Measurements from ENCODE around the gene EEIG1.

Gene EEIG1

DNA sequence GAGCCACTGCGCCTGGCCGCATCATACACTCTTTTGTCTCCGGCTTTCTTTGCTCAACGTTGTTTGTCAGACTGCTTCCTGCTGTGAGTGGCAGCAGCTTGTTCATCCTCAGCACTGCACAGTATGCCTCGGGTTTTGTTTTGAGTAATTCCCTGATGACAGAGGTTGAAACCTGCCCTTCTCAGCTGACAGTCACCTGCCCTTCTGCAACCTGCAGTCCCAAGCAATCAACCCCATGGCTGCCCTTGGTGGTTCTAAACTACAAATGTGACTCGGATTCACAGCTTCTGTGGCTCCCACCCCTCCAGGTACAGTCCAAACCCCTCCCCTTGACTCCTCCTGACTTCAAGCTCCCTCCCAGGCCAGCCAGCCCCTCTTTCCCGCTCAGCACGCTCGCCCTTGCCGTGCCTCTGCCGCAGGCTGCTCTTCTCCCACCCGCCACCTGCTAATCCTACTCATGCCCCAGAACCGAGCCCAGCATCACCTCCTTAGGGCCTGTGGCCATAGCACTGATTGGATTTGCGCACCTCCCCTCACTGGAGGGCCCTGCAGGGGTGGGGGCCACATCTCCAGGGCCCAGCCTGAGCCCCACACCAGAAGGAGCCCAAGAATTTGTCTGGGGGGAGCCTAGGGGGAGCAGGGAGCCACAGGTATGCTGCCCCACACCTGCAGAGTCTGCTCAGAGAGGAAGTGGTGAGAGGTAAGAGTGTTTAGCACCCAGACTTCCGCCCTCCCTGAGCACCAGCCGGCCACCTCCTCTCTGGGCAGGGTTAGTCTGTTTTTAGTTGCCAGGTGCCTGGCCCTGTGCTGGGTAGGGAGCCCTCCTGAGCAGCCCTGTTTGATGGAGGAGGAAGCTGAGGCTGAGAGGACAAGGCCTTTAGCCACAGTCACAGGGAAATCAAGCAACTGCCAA lies 10.1 kb downstream of the EEIG1 start:
- H2AK5ac ChIP-seq (ENCODE audit: low read depth, low read length), result peak overlapping the region; percentile 74
- WGBS, 2 donors (ENCODE audit: extremely low coverage in 2 of 2, insufficient read length in 2 of 2, insufficient replicate concordance in 1 of 2), result no CpG with 5 or more reads among the region's 16 CpGs
- peak overlapping the region; percentile 78 for H3K18ac ChIP-seq (ENCODE audit: low read length)
- no peak overlapping the region for H3K4me3 ChIP-seq (ENCODE audit: low read length in 2 of 2)
- no peak overlapping the region for H3K27ac ChIP-seq (replicated peaks; ENCODE audit: low read length)
- peaks cover 36 to 45% of the 10 kb centered on the region in 2 donors for H3K4me1 ChIP-seq (ENCODE audit: control insufficient read depth in 2 of 2, insufficient read depth in 1 of 2, low read depth in 1 of 2, low read length in 2 of 2)
- H3K4me2 ChIP-seq (ENCODE audit: insufficient read depth, low read length, poor library complexity, severe bottlenecking), result no peak overlapping the region
- H3K9me3 ChIP-seq (replicated peaks in 1 of 2; ENCODE audit: control insufficient read depth in 2 of 2, insufficient read depth in 1 of 2, low read depth in 1 of 2, low read length in 2 of 2), result no peaks in the 10 kb centered on the region
- H4K91ac ChIP-seq (ENCODE audit: low read depth, low read length, poor library complexity), result no peak overlapping the region
- no peaks in the 10 kb centered on the region for H3K27me3 ChIP-seq (ENCODE audit: control insufficient read depth in 3 of 3, insufficient read depth in 3 of 3, low read depth in 1 of 3, low read length in 3 of 3)
- H2BK5ac ChIP-seq (ENCODE audit: low read length), result no peak overlapping the region
- no peak overlapping the region for H3K4ac ChIP-seq (ENCODE audit: low read length)
- peak overlapping the region; percentile 14 for H2BK12ac ChIP-seq (ENCODE audit: low read length)
- H4K8ac ChIP-seq (ENCODE audit: low read depth, low read length), result no peak overlapping the region
- no peak overlapping the region for H2AFZ ChIP-seq (ENCODE audit: low read length)
- peaks cover 36% of the 10 kb centered on the region for H3K79me1 ChIP-seq (ENCODE audit: low read depth, low read length)
- H2BK120ac ChIP-seq (ENCODE audit: low read depth, low read length), result peak overlapping the region; percentile 28
- no peak overlapping the region for H2BK15ac ChIP-seq (ENCODE audit: low read length)
- H3K36me3 ChIP-seq (replicated peaks in 1 of 2; ENCODE audit: control insufficient read depth in 2 of 2, insufficient read depth in 2 of 2, low read length in 2 of 2), result no peaks in the 10 kb centered on the region
- no peak overlapping the region for H3K23ac ChIP-seq (ENCODE audit: low read depth, low read length, poor library complexity)
- H3K9ac ChIP-seq (ENCODE audit: low read depth, low read length, poor library complexity), result peak overlapping the region; percentile 80
- peak overlapping the region; percentile 47 for H3K14ac ChIP-seq (ENCODE audit: low read length)
- no peak for DNase-seq (ENCODE audit: low spot score)

DNA sequence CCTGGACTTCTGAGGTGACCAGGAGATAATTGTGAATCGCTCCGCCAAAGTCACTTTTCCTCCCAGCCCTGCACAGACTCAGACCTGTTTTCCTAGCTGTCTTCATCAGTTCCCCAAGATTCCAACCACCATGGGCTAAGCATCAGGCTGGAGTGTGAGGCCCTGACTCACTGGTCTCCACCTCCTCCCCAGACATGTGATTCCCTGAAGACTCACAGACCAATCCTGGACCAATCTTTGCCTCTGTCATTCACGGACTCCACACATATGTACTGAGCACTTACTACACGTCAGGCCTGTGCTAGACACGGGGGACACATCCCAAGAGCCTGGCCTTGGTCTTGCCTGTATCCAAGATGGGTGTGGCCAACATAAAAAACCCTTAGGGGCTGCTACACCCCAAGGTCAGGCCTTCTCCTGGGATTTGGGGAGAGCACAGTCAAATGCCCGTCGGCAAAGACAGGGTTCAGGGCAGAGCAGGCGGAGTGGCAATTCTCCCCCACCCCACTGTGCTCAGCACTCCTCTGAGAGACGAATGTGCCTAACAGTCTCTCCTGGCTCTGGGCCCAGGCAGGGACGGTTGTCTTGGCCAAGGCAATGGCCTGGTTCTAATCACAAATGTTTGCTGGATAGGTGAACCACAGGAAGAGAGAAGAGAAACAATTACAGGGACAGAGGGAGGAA lies 11.9 kb downstream of the EEIG1 start:
- Histone ChIP-seq H3K4ac (ENCODE audit: low read length) (no peak overlapping the region), H3K27ac (replicated peaks; ENCODE audit: low read length) (no peak overlapping the region), H3K23ac (ENCODE audit: low read depth, low read length, poor library complexity) (peak overlapping the region; percentile 60), H3K36me3 (replicated peaks in 1 of 2; ENCODE audit: control insufficient read depth in 2 of 2, insufficient read depth in 2 of 2, low read length in 2 of 2) (no peaks in the 10 kb centered on the region), H2AK5ac (ENCODE audit: low read depth, low read length) (no peak overlapping the region), H2BK15ac (ENCODE audit: low read length) (no peak overlapping the region), H3K4me3 (ENCODE audit: low read length in 2 of 2) (no peak overlapping the region), H3K9ac (ENCODE audit: low read depth, low read length, poor library complexity) (no peak overlapping the region), H2BK12ac (ENCODE audit: low read length) (no peak overlapping the region), H2BK5ac (ENCODE audit: low read length) (no peak overlapping the region), H4K91ac (ENCODE audit: low read depth, low read length, poor library complexity) (no peak overlapping the region), H3K14ac (ENCODE audit: low read length) (no peak overlapping the region), H2BK120ac (ENCODE audit: low read depth, low read length) (no peak overlapping the region), H3K4me1 (ENCODE audit: control insufficient read depth in 2 of 2, insufficient read depth in 1 of 2, low read depth in 1 of 2, low read length in 2 of 2) (peaks cover 41 to 42% of the 10 kb centered on the region in 2 donors), H4K8ac (ENCODE audit: low read depth, low read length) (no peak overlapping the region), H3K4me2 (ENCODE audit: insufficient read depth, low read length, poor library complexity, severe bottlenecking) (no peak overlapping the region), H3K79me1 (ENCODE audit: low read depth, low read length) (peaks cover 28% of the 10 kb centered on the region), H2AFZ (ENCODE audit: low read length) (no peak overlapping the region), H3K18ac (ENCODE audit: low read length) (no peak overlapping the region), H3K9me3 (replicated peaks in 1 of 2; ENCODE audit: control insufficient read depth in 2 of 2, insufficient read depth in 1 of 2, low read depth in 1 of 2, low read length in 2 of 2) (no peaks in the 10 kb centered on the region), H3K27me3 (ENCODE audit: control insufficient read depth in 3 of 3, insufficient read depth in 3 of 3, low read depth in 1 of 3, low read length in 3 of 3) (no peaks in the 10 kb centered on the region)
- WGBS, 2 donors (ENCODE audit: extremely low coverage in 2 of 2, insufficient read length in 2 of 2, insufficient replicate concordance in 1 of 2), result no CpG with 5 or more reads among the region's 10 CpGs
- no peak for DNase-seq (ENCODE audit: low spot score)

DNA sequence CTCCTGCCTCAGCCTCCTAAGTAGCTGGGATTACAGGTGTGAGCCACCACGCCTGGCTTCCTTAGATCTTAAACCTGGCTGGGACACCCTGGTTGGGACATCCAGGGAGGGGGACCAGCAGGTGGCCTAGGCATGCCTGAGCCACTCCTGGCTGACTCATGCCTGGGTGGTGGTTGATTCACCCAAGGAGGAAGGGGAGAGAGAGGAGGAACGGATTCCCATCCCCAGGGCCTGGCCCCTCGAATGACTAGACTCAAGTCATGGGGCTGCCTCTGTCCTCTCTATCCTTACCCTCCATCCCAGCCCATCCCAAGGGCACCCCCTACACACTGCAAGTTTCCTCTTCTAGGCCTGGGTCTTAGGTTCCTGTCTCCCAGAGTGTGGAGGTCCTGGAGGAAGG lies 12.7 kb downstream of the EEIG1 start:
- H2BK12ac ChIP-seq (ENCODE audit: low read length), result no peak overlapping the region
- H3K4me3 ChIP-seq (ENCODE audit: low read length in 2 of 2), result no peak overlapping the region
- H3K4ac ChIP-seq (ENCODE audit: low read length), result no peak overlapping the region
- H2AFZ ChIP-seq (ENCODE audit: low read length), result no peak overlapping the region
- no CpG with 5 or more reads among the region's 3 CpGs for WGBS, 2 donors (ENCODE audit: extremely low coverage in 2 of 2, insufficient read length in 2 of 2, insufficient replicate concordance in 1 of 2)
- H3K4me1 ChIP-seq (ENCODE audit: control insufficient read depth in 2 of 2, insufficient read depth in 1 of 2, low read depth in 1 of 2, low read length in 2 of 2), result peaks cover 36 to 41% of the 10 kb centered on the region in 2 donors
- peaks cover 24% of the 10 kb centered on the region for H3K79me1 ChIP-seq (ENCODE audit: low read depth, low read length)
- no peak overlapping the region for H3K23ac ChIP-seq (ENCODE audit: low read depth, low read length, poor library complexity)
- no peak overlapping the region for H2BK5ac ChIP-seq (ENCODE audit: low read length)
- no peaks in the 10 kb centered on the region for H3K9me3 ChIP-seq (replicated peaks in 1 of 2; ENCODE audit: control insufficient read depth in 2 of 2, insufficient read depth in 1 of 2, low read depth in 1 of 2, low read length in 2 of 2)
- no peak overlapping the region for H4K91ac ChIP-seq (ENCODE audit: low read depth, low read length, poor library complexity)
- H2BK120ac ChIP-seq (ENCODE audit: low read depth, low read length), result no peak overlapping the region
- H3K27ac ChIP-seq (replicated peaks; ENCODE audit: low read length), result no peak overlapping the region
- H2AK5ac ChIP-seq (ENCODE audit: low read depth, low read length), result no peak overlapping the region
- DNase-seq (ENCODE audit: low spot score), result no peak
- H3K14ac ChIP-seq (ENCODE audit: low read length), result peak overlapping the region; percentile 1
- no peak overlapping the region for H3K18ac ChIP-seq (ENCODE audit: low read length)
- H4K8ac ChIP-seq (ENCODE audit: low read depth, low read length), result no peak overlapping the region
- no peaks in the 10 kb centered on the region for H3K27me3 ChIP-seq (ENCODE audit: control insufficient read depth in 3 of 3, insufficient read depth in 3 of 3, low read depth in 1 of 3, low read length in 3 of 3)
- H3K9ac ChIP-seq (ENCODE audit: low read depth, low read length, poor library complexity), result no peak overlapping the region
- H2BK15ac ChIP-seq (ENCODE audit: low read length), result no peak overlapping the region
- no peak overlapping the region for H3K4me2 ChIP-seq (ENCODE audit: insufficient read depth, low read length, poor library complexity, severe bottlenecking)
- H3K36me3 ChIP-seq (replicated peaks in 1 of 2; ENCODE audit: control insufficient read depth in 2 of 2, insufficient read depth in 2 of 2, low read length in 2 of 2), result no peaks in the 10 kb centered on the region

DNA sequence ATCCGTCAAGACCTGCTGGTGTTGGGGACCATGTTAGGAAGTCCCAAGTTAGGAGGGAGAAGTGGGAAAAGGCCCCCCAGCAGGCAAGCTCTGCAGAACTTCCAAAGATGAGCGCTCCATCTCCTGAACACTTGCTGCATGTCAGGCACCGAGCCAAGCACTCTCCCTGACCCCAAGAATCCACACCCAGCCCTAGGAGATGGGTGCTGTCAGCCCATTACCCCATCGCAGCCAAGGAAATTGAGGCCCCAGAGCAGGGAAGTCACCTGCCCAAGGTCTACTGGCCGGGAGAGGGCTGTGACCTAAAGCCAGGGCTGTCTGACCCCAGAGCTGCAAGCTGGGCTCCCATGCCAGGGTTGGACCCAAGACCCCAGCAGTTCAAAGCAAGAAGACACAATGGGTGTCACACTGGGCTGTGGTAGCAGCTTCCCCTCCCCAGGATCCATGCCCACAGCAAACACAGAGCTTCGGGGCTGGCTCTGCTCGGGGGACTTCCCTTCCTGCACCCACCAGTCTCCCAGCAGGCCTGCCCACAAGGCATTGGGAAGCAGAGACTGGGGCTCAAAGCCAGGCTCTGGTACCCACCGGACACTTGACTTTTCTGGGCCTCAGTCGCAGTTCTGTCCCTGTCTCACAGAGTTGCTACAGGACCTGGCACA lies 13.5 kb downstream of the EEIG1 start:
- Histone ChIP-seq H3K27me3 (ENCODE audit: control insufficient read depth in 3 of 3, insufficient read depth in 3 of 3, low read depth in 1 of 3, low read length in 3 of 3) (no peaks in the 10 kb centered on the region), H3K9me3 (replicated peaks in 1 of 2; ENCODE audit: control insufficient read depth in 2 of 2, insufficient read depth in 1 of 2, low read depth in 1 of 2, low read length in 2 of 2) (no peaks in the 10 kb centered on the region), H4K8ac (ENCODE audit: low read depth, low read length) (no peak overlapping the region), H3K4me2 (ENCODE audit: insufficient read depth, low read length, poor library complexity, severe bottlenecking) (no peak overlapping the region), H3K36me3 (replicated peaks in 1 of 2; ENCODE audit: control insufficient read depth in 2 of 2, insufficient read depth in 2 of 2, low read length in 2 of 2) (no peaks in the 10 kb centered on the region), H3K4me3 (ENCODE audit: low read length in 2 of 2) (no peak overlapping the region), H3K9ac (ENCODE audit: low read depth, low read length, poor library complexity) (no peak overlapping the region), H3K18ac (ENCODE audit: low read length) (peak overlapping the region; percentile 27), H4K91ac (ENCODE audit: low read depth, low read length, poor library complexity) (no peak overlapping the region), H3K23ac (ENCODE audit: low read depth, low read length, poor library complexity) (peak overlapping the region; percentile 66), H2AFZ (ENCODE audit: low read length) (no peak overlapping the region), H2AK5ac (ENCODE audit: low read depth, low read length) (no peak overlapping the region), H3K27ac (replicated peaks; ENCODE audit: low read length) (no peak overlapping the region), H2BK5ac (ENCODE audit: low read length) (no peak overlapping the region), H3K79me1 (ENCODE audit: low read depth, low read length) (peaks cover 23% of the 10 kb centered on the region), H2BK120ac (ENCODE audit: low read depth, low read length) (no peak overlapping the region), H2BK15ac (ENCODE audit: low read length) (no peak overlapping the region), H3K4me1 (ENCODE audit: control insufficient read depth in 2 of 2, insufficient read depth in 1 of 2, low read depth in 1 of 2, low read length in 2 of 2) (peaks cover 29 to 39% of the 10 kb centered on the region in 2 donors), H2BK12ac (ENCODE audit: low read length) (no peak overlapping the region), H3K4ac (ENCODE audit: low read length) (no peak overlapping the region), H3K14ac (ENCODE audit: low read length) (no peak overlapping the region)
- no peak for DNase-seq (ENCODE audit: low spot score)
- WGBS, 2 donors (ENCODE audit: extremely low coverage in 2 of 2, insufficient read length in 2 of 2, insufficient replicate concordance in 1 of 2), result no CpG with 5 or more reads among the region's 9 CpGs
